GM18870 (cell line): ENCODE data around the gene HOXA6.

Experiments used
- ATAC-seq: cut with Tn5 transposase; IDR thresholded peaks from one replicate; pipeline ENCODE4 v1.9.1; 2021; ENCODE audit warnings: moderate library complexity; ENCODE audit not compliant: unreplicated experiment

HOXA6 gene

GRCh38 chr7:27152816-27153442, 5.4 kb upstream of the HOXA6 start:
- ATAC-seq = no peak

GRCh38 chr7:27151931-27152815, 4.6 kb upstream of the HOXA6 start, which contains the start of gene HOXA3:
Gene HOXA3, minus strand, starts transcription at chr7:27152583. Its CDS starts 41,943 bp downstream, at chr7:27110640.
- no peak for ATAC-seq

GRCh38 chr7:27151341-27151930, 3.9 kb upstream of the HOXA6 start:
- ATAC-seq = no peak

- peak; percentile 58 for ATAC-seq
Measured at GRCh38 chr7:27150568-27151340, 3.2 kb upstream of the HOXA6 start.

- ATAC-seq = no peak
Measured at GRCh38 chr7:27149842-27150567, 2.4 kb upstream of the HOXA6 start.

- ATAC-seq = no peak
Measured at GRCh38 chr7:27148756-27149641, 1.4 kb upstream of the HOXA6 start.

GRCh38 chr7:27148031-27148755, 619 bp upstream of the HOXA6 start:
- no peak for ATAC-seq

- no peak for ATAC-seq
Measured at GRCh38 chr7:27146491-27147198, 929 bp downstream of the HOXA6 start.

GRCh38 chr7:27145914-27146412, 1.6 kb downstream of the HOXA6 start:
- ATAC-seq = no peak

- ATAC-seq = no peak
Measured at GRCh38 chr7:27145165-27145913, 2.2 kb downstream of the HOXA6 start.

- no peak for ATAC-seq
Measured at GRCh38 chr7:27144781-27145164, 2.8 kb downstream of the HOXA6 start.

GRCh38 chr7:27143950-27144780, 3.4 kb downstream of the HOXA6 start:
- no peak for ATAC-seq

GRCh38 chr7:27143023-27143949, 4.3 kb downstream of the HOXA6 start, which contains the start of gene HOXA5:
Gene HOXA5, minus strand, starts transcription at chr7:27143681. Its CDS starts 74 bp downstream, at chr7:27143607.
- no peak for ATAC-seq

GRCh38 chr7:27142580-27143022, 5.0 kb downstream of the HOXA6 start:
- no peak for ATAC-seq

GRCh38 chr7:27141923-27142579, 5.5 kb downstream of the HOXA6 start:
- ATAC-seq = no peak
